Bronchial epithelial cell (primary cell): ENCODE measurements around the gene GTF2H2C. TPM values are rescaled to one million over a fixed set of nuclear protein-coding genes. Genes with fewer than 3 reads are reported as not detected.
"Not testable (repeated sequence)": the region's sequence is repeated elsewhere in the genome, so short reads cannot be mapped to it uniquely, and the experiment has no call there.

Source experiments
- DNase-seq: peaks from one replicate; pipeline ENCODE4 v3.0.0-alpha.2; 2010; ENCODE audit warnings: low read depth
- FAIRE-seq: peaks from 2 replicates; lab custom pipeline; 2011; peaks lifted over from hg19 to GRCh38; lab: Jason Lieb, UNC
- H3K27me3 ChIP-seq: 2 replicates; pipeline ENCODE4 v1.5.1; 2011; ENCODE audit warnings: low read length; ENCODE audit not compliant: control insufficient read depth, insufficient read depth
- H3K36me3 ChIP-seq: 2 replicates; pipeline ENCODE4 v1.5.1; 2011; ENCODE audit warnings: low read length; ENCODE audit not compliant: control insufficient read depth, insufficient read depth
- H3K4me3 ChIP-seq: 2 replicates; pipeline ENCODE4 v1.5.1; 2011; ENCODE audit warnings: mild to moderate bottlenecking, low read depth, low read length, control low read depth
- total RNA-seq: library from RNA; depleted of rRNA; stranded (reverse); fragments of >200 nt; gene quantifications from 2 replicates; pipeline ENCODE4 v1.2.1, GENCODE V29; 2014
- TF ChIP-seq, protein P1 (sequence below): IDR thresholded peaks from 2 replicates; pipeline ENCODE4 v1.5.1; 2011; ENCODE audit warnings: mild to moderate bottlenecking, moderate library complexity, low read length, control low read depth, inconsistent platforms; ENCODE audit not compliant: insufficient read depth, severe bottlenecking

The GTF2H2C gene
- total RNA-seq, result 21.9 and 26.1 TPM in 2 replicates

GRCh38 chr5:69559908-69560330, at the start of gene GTF2H2C:
Gene GTF2H2C, plus strand, starts transcription at chr5:69560191. Its CDS starts 4,942 bp downstream, at chr5:69565133.
- peak within 1 kb of the TSS; percentile 39 for H3K4me3 ChIP-seq
- TF ChIP-seq, protein P1, sequence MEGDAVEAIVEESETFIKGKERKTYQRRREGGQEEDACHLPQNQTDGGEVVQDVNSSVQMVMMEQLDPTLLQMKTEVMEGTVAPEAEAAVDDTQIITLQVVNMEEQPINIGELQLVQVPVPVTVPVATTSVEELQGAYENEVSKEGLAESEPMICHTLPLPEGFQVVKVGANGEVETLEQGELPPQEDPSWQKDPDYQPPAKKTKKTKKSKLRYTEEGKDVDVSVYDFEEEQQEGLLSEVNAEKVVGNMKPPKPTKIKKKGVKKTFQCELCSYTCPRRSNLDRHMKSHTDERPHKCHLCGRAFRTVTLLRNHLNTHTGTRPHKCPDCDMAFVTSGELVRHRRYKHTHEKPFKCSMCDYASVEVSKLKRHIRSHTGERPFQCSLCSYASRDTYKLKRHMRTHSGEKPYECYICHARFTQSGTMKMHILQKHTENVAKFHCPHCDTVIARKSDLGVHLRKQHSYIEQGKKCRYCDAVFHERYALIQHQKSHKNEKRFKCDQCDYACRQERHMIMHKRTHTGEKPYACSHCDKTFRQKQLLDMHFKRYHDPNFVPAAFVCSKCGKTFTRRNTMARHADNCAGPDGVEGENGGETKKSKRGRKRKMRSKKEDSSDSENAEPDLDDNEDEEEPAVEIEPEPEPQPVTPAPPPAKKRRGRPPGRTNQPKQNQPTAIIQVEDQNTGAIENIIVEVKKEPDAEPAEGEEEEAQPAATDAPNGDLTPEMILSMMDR, result peak; percentile 58
- not testable (repeated sequence) for H3K27me3 ChIP-seq, H3K36me3 ChIP-seq, FAIRE-seq
- DNase-seq, result peak; percentile 72

GRCh38 chr5:69510694-69511093, 49.3 kb upstream of the GTF2H2C start:
- no peaks in the 10 kb centered on the region for H3K27me3 ChIP-seq
- H3K4me3 ChIP-seq, result no peak overlapping the region
- H3K36me3 ChIP-seq, result peaks cover 2% of the 10 kb centered on the region
- FAIRE-seq, result no peak
- no peak for DNase-seq
- TF ChIP-seq, protein P1, result no peak

GRCh38 chr5:69512740-69513260, 47.2 kb upstream of the GTF2H2C start:
- Histone ChIP-seq H3K27me3 (no peaks in the 10 kb centered on the region), H3K4me3 (no peak overlapping the region), H3K36me3 (peaks cover 2% of the 10 kb centered on the region)
- FAIRE-seq (no peak), DNase-seq (peak; percentile 82)
- TF ChIP-seq, protein P1, result no peak

GRCh38 chr5:69515570-69515969, 44.4 kb upstream of the GTF2H2C start:
- FAIRE-seq, result not testable (repeated sequence)

DNA sequence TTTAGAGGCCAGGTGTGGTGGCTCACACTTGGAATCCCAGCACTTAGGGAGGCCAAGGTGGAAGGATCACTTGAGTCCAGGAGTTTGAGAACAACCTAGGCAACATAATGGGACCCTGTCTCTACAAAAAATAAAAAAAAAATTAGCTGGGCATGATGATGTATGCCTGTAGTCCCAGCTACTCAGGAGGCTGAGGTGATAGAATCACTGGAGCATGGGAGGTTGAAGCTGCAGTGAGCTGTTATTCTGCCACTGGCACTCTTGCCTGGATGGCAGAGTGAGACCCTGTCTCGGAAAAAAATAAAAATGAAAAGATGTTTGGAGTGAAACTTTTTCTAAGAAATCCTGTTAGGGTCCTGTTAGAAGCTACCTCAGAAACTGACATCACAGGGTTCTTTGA, 43.2 kb upstream of the GTF2H2C start:
- H3K27me3 ChIP-seq, result no peaks in the 10 kb centered on the region
- H3K36me3 ChIP-seq, result no peaks in the 10 kb centered on the region
- FAIRE-seq (no peak), DNase-seq (no peak)
- H3K4me3 ChIP-seq, result no peak overlapping the region
- TF ChIP-seq, protein P1, result no peak

More at GRCh38 chr5:69515570-69515969, 44.4 kb upstream of the GTF2H2C start:
- not testable (repeated sequence) for H3K4me3 ChIP-seq, DNase-seq, H3K27me3 ChIP-seq, H3K36me3 ChIP-seq

GRCh38 chr5:69517763-69518212, 42.2 kb upstream of the GTF2H2C start:
- Histone ChIP-seq H3K27me3 (no peaks in the 10 kb centered on the region), H3K4me3 (no peak overlapping the region), H3K36me3 (no peaks in the 10 kb centered on the region)
- FAIRE-seq, result no peak
- TF ChIP-seq, protein P1, result no peak
- DNase-seq, result peak; percentile 96
